SK-N-SH (cell line): ENCODE data around the gene TMEM229A. TPM values are rescaled to one million over a fixed set of nuclear protein-coding genes. Genes with fewer than 3 reads are reported as not detected.

Experiments used
- CTCF ChIA-PET: fragments of 300-600, 350-600 bp; formaldehyde crosslinking; extraction: SDS; loops from one replicate; lab custom pipeline; 2021; lab: Yijun Ruan, JAX
- POLR2A ChIA-PET: fragments of 350-600 bp; sonication (Branson Sonifier 250); formaldehyde crosslinking; extraction: SDS; loops from one replicate; lab custom pipeline; 2020; ENCODE audit warnings: antibody characterized with exemption, inconsistent platforms; lab: Yijun Ruan, JAX
- DNase-seq: peaks from one replicate; pipeline ENCODE4 v3.0.0; 2012
- H2AFZ ChIP-seq: fragments of 200-600 bp; sonication (generic); 2 replicates; pipeline ENCODE4 v1.8.1; 2016; ENCODE audit warnings: antibody characterized with exemption, mild to moderate bottlenecking, low read depth
- H3F3A ChIP-seq: fragments of 200-600 bp; sonication (generic); replicated peaks from 2 replicates; pipeline ENCODE3; 2016; ENCODE audit warnings: antibody characterized with exemption, mild to moderate bottlenecking; ENCODE audit not compliant: insufficient read depth
- H3K27ac ChIP-seq, 2 experiments: fragments of 200-500 bp in 1 of 2; fragments of 200-600 bp in 1 of 2; sonication (Bioruptor generic) in 1 of 2; sonication (generic), shearing (Covaris generic) in 1 of 2; 2 replicates each; pipeline versions ENCODE4 v1.5.1 to v1.6.1; 2014 to 2016; ENCODE audit warnings: low read depth in 2 of 2, inconsistent platforms in 1 of 2, low read length in 1 of 2, mild to moderate bottlenecking in 1 of 2, mixed read lengths in 1 of 2
- H3K27me3 ChIP-seq: fragments of 200-600 bp; sonication (generic), shearing (Covaris generic); 2 replicates; pipeline ENCODE4 v1.6.1; 2016; ENCODE audit warnings: mixed run types; ENCODE audit not compliant: insufficient read depth
- H3K36me3 ChIP-seq, 2 experiments: fragments of 200-500 bp in 1 of 2; fragments of 200-600 bp in 1 of 2; sonication (Bioruptor generic) in 1 of 2; sonication (generic) in 1 of 2; replicated peaks in 1 of 2; 2 replicates each; pipeline versions ENCODE3 to v1.5.1; 2014 to 2016; ENCODE audit warnings: low read length in 1 of 2, mild to moderate bottlenecking in 1 of 2; ENCODE audit not compliant: insufficient read depth in 2 of 2, control insufficient read depth in 1 of 2
- H3K4me1 ChIP-seq, 2 experiments: fragments of 200-500 bp in 1 of 2; fragments of 200-600 bp in 1 of 2; sonication (Bioruptor generic) in 1 of 2; sonication (generic), shearing (Covaris generic) in 1 of 2; 2 replicates each; pipeline versions ENCODE4 v1.5.1 to v1.6.1; 2014 to 2016; ENCODE audit warnings: low read depth in 1 of 2, low read length in 1 of 2, mixed run types in 1 of 2; ENCODE audit not compliant: insufficient read depth in 2 of 2, control insufficient read depth in 1 of 2
- H3K4me2 ChIP-seq: fragments of 200-600 bp; sonication (generic), shearing (Covaris generic); 2 replicates; pipeline ENCODE4 v1.6.1; 2017; ENCODE audit warnings: mixed run types
- H3K4me3 ChIP-seq, 2 experiments: fragments of 200-500 bp in 1 of 2; fragments of 200-600 bp in 1 of 2; sonication (Bioruptor generic) in 1 of 2; sonication (generic), shearing (Covaris generic) in 1 of 2; 2 replicates each; pipeline versions ENCODE4 v1.5.1 to v1.8.1; 2014 to 2016; ENCODE audit warnings: low read depth in 2 of 2, inconsistent platforms in 1 of 2, low read length in 1 of 2, mild to moderate bottlenecking in 1 of 2, mixed read lengths in 1 of 2, moderate library complexity in 1 of 2
- H3K79me2 ChIP-seq: fragments of 200-600 bp; sonication (generic); 2 replicates; pipeline ENCODE4 v1.8.1; 2017; ENCODE audit warnings: mild to moderate bottlenecking; ENCODE audit not compliant: insufficient read depth
- H3K9ac ChIP-seq: fragments of 200-600 bp; sonication (generic); 2 replicates; pipeline ENCODE4 v1.6.1; 2017; ENCODE audit warnings: mixed run types
- H3K9me2 ChIP-seq: fragments of 200-600 bp; sonication (generic); 2 replicates; pipeline ENCODE4 v1.6.1; 2017; ENCODE audit warnings: mixed run types
- H3K9me3 ChIP-seq: fragments of 200-600 bp; sonication (generic); 2 replicates; pipeline ENCODE4 v1.6.1; 2017; ENCODE audit warnings: mixed run types, mild to moderate bottlenecking, moderate library complexity
- H4K20me1 ChIP-seq: fragments of 200-600 bp; sonication (generic); 2 replicates; pipeline ENCODE4 v1.6.1; 2017; ENCODE audit warnings: mild to moderate bottlenecking, mixed run types; ENCODE audit not compliant: insufficient read depth
- CHD2 ChIP-seq: fragments of 150-350 bp; IDR thresholded peaks from 2 replicates; pipeline ENCODE4 v1.6.1; 2018; ENCODE audit warnings: low read length; ENCODE audit not compliant: partially characterized antibody
- ELF1 ChIP-seq: IDR thresholded peaks from 2 replicates; pipeline ENCODE4 v1.4.0; 2012
- EP300 ChIP-seq, 2 experiments: IDR thresholded peaks; 2 replicates each; pipeline versions ENCODE4 v1.4.0 to v1.6.1; 2012; ENCODE audit warnings: borderline replicate concordance in 1 of 2, low read depth in 1 of 2, low read length in 1 of 2
- EZH2phosphoT487 ChIP-seq: fragments of 200-600 bp; sonication (generic); IDR thresholded peaks from 2 replicates; pipeline ENCODE4 v1.6.1; 2017; ENCODE audit warnings: low read depth, mixed run types, mild to moderate bottlenecking, antibody characterized with exemption, moderate library complexity, borderline replicate concordance
- FOXJ3 ChIP-seq: sonication (generic); formaldehyde crosslinking; IDR thresholded peaks from 2 replicates; pipeline ENCODE4 v1.5.1; 2020; ENCODE audit warnings: mild to moderate bottlenecking, missing genetic modification reagents
- GABPA ChIP-seq: IDR thresholded peaks from 2 replicates; pipeline ENCODE4 v1.4.0; 2012; ENCODE audit warnings: low read depth, mild to moderate bottlenecking
- GATA2 ChIP-seq: sonication (generic); formaldehyde crosslinking; IDR thresholded peaks from 2 replicates; pipeline ENCODE4 v1.5.0; 2020; ENCODE audit warnings: mild to moderate bottlenecking, missing genetic modification reagents
- MXI1 ChIP-seq: IDR thresholded peaks from 2 replicates; pipeline ENCODE4 v1.6.1; 2012; ENCODE audit warnings: mild to moderate bottlenecking, low read depth, low read length, improper control_type of control experiment
- POLR2AphosphoS5 ChIP-seq: IDR thresholded peaks from 2 replicates; pipeline ENCODE4 v1.6.1; 2012; ENCODE audit warnings: low read depth, low read length
- RAD21 ChIP-seq: IDR thresholded peaks from 2 replicates; pipeline ENCODE4 v1.6.1; 2012; ENCODE audit warnings: mild to moderate bottlenecking, low read length
- RCOR1 ChIP-seq: fragments of 150-350 bp; IDR thresholded peaks from 2 replicates; pipeline ENCODE4 v1.6.1; 2017; ENCODE audit warnings: antibody characterized with exemption, low read length
- RXRA ChIP-seq: IDR thresholded peaks from 2 replicates; pipeline ENCODE4 v1.4.0; 2012; ENCODE audit warnings: low read depth, mild to moderate bottlenecking, borderline replicate concordance
- SMC3 ChIP-seq: IDR thresholded peaks from 2 replicates; pipeline ENCODE4 v1.6.1; 2012; ENCODE audit warnings: low read depth, low read length, improper control_type of control experiment
- TCF12 ChIP-seq: IDR thresholded peaks from 2 replicates; pipeline ENCODE4 v1.4.0; 2012
- TEAD4 ChIP-seq: IDR thresholded peaks from 2 replicates; pipeline ENCODE4 v1.4.0; 2012; ENCODE audit warnings: mild to moderate bottlenecking, borderline replicate concordance; ENCODE audit not compliant: insufficient read depth
- WGBS: methylation state at CpG from one replicate; pipeline ENCODE4 v1.1.6; 2017; ENCODE audit warnings: low lambda C conversion rate; 5-methylcytosine and 5-hydroxymethylcytosine counted together
- polyA plus RNA-seq, 3 experiments: library from polyadenylated mRNA; depleted of rRNA; stranded (reverse); fragments of >200 nt; gene quantifications; 2 replicates each; pipeline ENCODE4 v1.2.3, GENCODE V29; 2012
- TF ChIP-seq, protein P1 (sequence below): IDR thresholded peaks from 2 replicates; pipeline ENCODE4 v1.4.0; 2012; ENCODE audit warnings: low read depth, borderline replicate concordance
- TF ChIP-seq, protein P2 (sequence below): fragments of 150-350 bp; IDR thresholded peaks from 2 replicates; pipeline ENCODE4 v1.6.1; 2016; ENCODE audit warnings: mild to moderate bottlenecking, low read depth, low read length
- TF ChIP-seq, protein P3 (sequence below): fragments of 200-600 bp; sonication (generic); IDR thresholded peaks from 2 replicates; pipeline ENCODE4 v1.6.1; 2017; ENCODE audit warnings: antibody characterized with exemption, mild to moderate bottlenecking, moderate library complexity
- TF ChIP-seq, protein P4 (sequence below): IDR thresholded peaks from 2 replicates; pipeline ENCODE4 v1.4.0; 2012; ENCODE audit warnings: low read depth, borderline replicate concordance
- TF ChIP-seq, protein P5 (sequence below): IDR thresholded peaks from 2 replicates; pipeline ENCODE4 v1.4.0; 2012; ENCODE audit warnings: low read depth

The TMEM229A gene
- polyA plus RNA-seq, 1 of the 3 experiments (the other 2 are of a cell fraction): 0.35 TPM

DNA sequence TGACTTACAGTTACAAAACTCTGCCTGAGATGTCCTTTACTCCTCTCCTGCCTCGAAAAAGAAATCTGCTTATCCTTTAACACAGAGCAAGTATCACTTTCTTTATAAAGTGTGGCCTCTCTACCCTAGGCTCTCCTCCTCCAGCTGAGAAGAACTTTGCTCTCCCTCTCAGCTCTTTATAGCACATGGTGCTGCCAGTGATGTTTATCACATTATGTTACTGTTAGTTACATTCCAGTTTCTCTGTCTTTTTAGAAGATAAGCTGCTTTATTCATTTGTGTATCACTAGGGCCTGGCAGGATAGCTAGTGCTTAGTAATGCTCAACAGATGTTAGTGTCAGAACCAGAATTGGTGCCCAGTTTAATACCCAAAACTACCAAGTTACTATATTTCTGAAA is 41.1 kb upstream of the TMEM229A start:
- CTCF ChIA-PET: interaction anchor here (1.0 to 2.4 kb wide), 8 partner anchors 10 to 107 kb away, joined by 3 to 11 read pairs (median 4); partner anchors contain the start of gene TMEM229A
- H3K27ac ChIP-seq: peak overlapping the region; percentile 8 to 97; a peak in 3 of 4 replicates
- peak; percentile 56 for DNase-seq
- no peaks in the 10 kb centered on the region for H3K27me3 ChIP-seq
- POLR2A ChIA-PET: interaction anchor here (0.5 to 1.5 kb wide), 3 partner anchors 10 to 48 kb away, joined by 4 to 26 read pairs (median 17); partner anchors contain the start of gene TMEM229A
- no peaks in the 10 kb centered on the region for H3K9me3 ChIP-seq
- 0 out of 2 replicates have a peak overlapping the region, but pooled peaks have one; percentile 6 for H3K4me2 ChIP-seq
- peaks cover 10% of the 10 kb centered on the region for H3F3A ChIP-seq
- no peaks in the 10 kb centered on the region for H4K20me1 ChIP-seq
- no peaks in the 10 kb centered on the region for H3K79me2 ChIP-seq
- no peaks in the 10 kb centered on the region for H3K36me3 ChIP-seq
- no peak overlapping the region for H3K4me3 ChIP-seq
- 0% methylated on average over 1 of the region's 1 CpG for WGBS
- H3K9ac ChIP-seq: no peak overlapping the region
- peaks cover 14 to 44% of the 10 kb centered on the region in 2 experiments; a peak in 3 of 4 replicates for H3K4me1 ChIP-seq
- no peak overlapping the region for H2AFZ ChIP-seq
- no peaks in the 10 kb centered on the region for H3K9me2 ChIP-seq
- TF ChIP-seq ELF1 (no peak), TCF12 (peak; percentile 59), EP300 (IDR thresholded peaks at IDR 0.05; ENCODE audit: borderline replicate concordance in 1 of 2, low read depth in 1 of 2, low read length in 1 of 2) (peak in 1 of 2 experiments; percentile 98; a peak in 2 of 4 replicates), FOXJ3 (CRISPR knock-in tag) (peak; percentile 88), RCOR1 (peak; percentile 97), GABPA (no peak), GATA2 (peak; percentile 99), CHD2 (peak; percentile 89), RAD21 (peak; percentile 39; the same call in 1 of the 2 replicates), MXI1 (peak; percentile 85; the same call in 1 of the 2 replicates), RXRA (no peak), EZH2phosphoT487 (no peak), SMC3 (no peak), POLR2AphosphoS5 (peak; percentile 47; the same call in 1 of the 2 replicates), TEAD4 (no peak)
- TF ChIP-seq, protein P1, sequence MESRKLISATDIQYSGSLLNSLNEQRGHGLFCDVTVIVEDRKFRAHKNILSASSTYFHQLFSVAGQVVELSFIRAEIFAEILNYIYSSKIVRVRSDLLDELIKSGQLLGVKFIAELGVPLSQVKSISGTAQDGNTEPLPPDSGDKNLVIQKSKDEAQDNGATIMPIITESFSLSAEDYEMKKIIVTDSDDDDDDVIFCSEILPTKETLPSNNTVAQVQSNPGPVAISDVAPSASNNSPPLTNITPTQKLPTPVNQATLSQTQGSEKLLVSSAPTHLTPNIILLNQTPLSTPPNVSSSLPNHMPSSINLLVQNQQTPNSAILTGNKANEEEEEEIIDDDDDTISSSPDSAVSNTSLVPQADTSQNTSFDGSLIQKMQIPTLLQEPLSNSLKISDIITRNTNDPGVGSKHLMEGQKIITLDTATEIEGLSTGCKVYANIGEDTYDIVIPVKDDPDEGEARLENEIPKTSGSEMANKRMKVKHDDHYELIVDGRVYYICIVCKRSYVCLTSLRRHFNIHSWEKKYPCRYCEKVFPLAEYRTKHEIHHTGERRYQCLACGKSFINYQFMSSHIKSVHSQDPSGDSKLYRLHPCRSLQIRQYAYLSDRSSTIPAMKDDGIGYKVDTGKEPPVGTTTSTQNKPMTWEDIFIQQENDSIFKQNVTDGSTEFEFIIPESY: no peak
- TF ChIP-seq, protein P2, sequence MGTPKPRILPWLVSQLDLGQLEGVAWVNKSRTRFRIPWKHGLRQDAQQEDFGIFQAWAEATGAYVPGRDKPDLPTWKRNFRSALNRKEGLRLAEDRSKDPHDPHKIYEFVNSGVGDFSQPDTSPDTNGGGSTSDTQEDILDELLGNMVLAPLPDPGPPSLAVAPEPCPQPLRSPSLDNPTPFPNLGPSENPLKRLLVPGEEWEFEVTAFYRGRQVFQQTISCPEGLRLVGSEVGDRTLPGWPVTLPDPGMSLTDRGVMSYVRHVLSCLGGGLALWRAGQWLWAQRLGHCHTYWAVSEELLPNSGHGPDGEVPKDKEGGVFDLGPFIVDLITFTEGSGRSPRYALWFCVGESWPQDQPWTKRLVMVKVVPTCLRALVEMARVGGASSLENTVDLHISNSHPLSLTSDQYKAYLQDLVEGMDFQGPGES: no peak
- TF ChIP-seq, protein P3, sequence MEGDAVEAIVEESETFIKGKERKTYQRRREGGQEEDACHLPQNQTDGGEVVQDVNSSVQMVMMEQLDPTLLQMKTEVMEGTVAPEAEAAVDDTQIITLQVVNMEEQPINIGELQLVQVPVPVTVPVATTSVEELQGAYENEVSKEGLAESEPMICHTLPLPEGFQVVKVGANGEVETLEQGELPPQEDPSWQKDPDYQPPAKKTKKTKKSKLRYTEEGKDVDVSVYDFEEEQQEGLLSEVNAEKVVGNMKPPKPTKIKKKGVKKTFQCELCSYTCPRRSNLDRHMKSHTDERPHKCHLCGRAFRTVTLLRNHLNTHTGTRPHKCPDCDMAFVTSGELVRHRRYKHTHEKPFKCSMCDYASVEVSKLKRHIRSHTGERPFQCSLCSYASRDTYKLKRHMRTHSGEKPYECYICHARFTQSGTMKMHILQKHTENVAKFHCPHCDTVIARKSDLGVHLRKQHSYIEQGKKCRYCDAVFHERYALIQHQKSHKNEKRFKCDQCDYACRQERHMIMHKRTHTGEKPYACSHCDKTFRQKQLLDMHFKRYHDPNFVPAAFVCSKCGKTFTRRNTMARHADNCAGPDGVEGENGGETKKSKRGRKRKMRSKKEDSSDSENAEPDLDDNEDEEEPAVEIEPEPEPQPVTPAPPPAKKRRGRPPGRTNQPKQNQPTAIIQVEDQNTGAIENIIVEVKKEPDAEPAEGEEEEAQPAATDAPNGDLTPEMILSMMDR: no peak
- TF ChIP-seq, protein P4, sequence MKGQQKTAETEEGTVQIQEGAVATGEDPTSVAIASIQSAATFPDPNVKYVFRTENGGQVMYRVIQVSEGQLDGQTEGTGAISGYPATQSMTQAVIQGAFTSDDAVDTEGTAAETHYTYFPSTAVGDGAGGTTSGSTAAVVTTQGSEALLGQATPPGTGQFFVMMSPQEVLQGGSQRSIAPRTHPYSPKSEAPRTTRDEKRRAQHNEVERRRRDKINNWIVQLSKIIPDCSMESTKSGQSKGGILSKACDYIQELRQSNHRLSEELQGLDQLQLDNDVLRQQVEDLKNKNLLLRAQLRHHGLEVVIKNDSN: no peak
- TF ChIP-seq, protein P5, sequence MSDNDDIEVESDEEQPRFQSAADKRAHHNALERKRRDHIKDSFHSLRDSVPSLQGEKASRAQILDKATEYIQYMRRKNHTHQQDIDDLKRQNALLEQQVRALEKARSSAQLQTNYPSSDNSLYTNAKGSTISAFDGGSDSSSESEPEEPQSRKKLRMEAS: no peak
